Endothelial cell of umbilical vein (primary cell): Measurements from ENCODE around the gene EDC3. TPM values are rescaled to one million over a fixed set of nuclear protein-coding genes. Genes with fewer than 3 reads are reported as not detected.

Experiments
- BruUV-seq: library from RNA; stranded (reverse); fragments of 400-500 nt; replicated peaks from 2 replicates; lab custom pipeline; 2021; lab: Mats Ljungman, UMichigan
- CTCF ChIA-PET: fragments of 300-600, 350-600 bp; sonication (Branson Sonifier 250); formaldehyde crosslinking; loops from one replicate; lab custom pipeline; 2021; ENCODE audit warnings: antibody characterized with exemption, inconsistent platforms; lab: Charles Lee
- POLR2A ChIA-PET: fragments of 300-600, 350-600 bp; sonication (Branson Sonifier 250); formaldehyde crosslinking; loops from one replicate; lab custom pipeline; 2021; ENCODE audit warnings: antibody characterized with exemption, inconsistent platforms; lab: Charles Lee
- DNase-seq: peaks from one replicate; pipeline ENCODE4 v3.0.0-alpha.2; 2011; ENCODE audit warnings: low read depth, low spot score
- FAIRE-seq: peaks from 2 replicates; lab custom pipeline; 2011; peaks lifted over from hg19 to GRCh38; lab: Jason Lieb, UNC
- H2AFZ ChIP-seq: 2 replicates; pipeline ENCODE4 v1.6.0; 2012; ENCODE audit warnings: low read depth, low read length, control low read depth, inconsistent platforms
- H3K27ac ChIP-seq: 2 replicates; pipeline ENCODE4 v1.5.1; 2011; ENCODE audit warnings: low read depth, mild to moderate bottlenecking, control low read depth, low read length, moderate library complexity; ENCODE audit not compliant: insufficient read depth
- H3K27me3 ChIP-seq, 2 experiments: 2 replicates each; pipeline versions ENCODE4 v1.6.0 to v1.6.1; 2011; ENCODE audit warnings: low read length in 2 of 2, mixed read lengths in 1 of 2; ENCODE audit not compliant: control insufficient read depth in 2 of 2, insufficient read depth in 2 of 2
- H3K36me3 ChIP-seq, 2 experiments: 2 replicates in 1 of 2; 3 replicates in 1 of 2; pipeline ENCODE4 v1.5.1; 2011; ENCODE audit warnings: low read length in 2 of 2, mild to moderate bottlenecking in 1 of 2, moderate library complexity in 1 of 2; ENCODE audit not compliant: control insufficient read depth in 2 of 2, insufficient read depth in 2 of 2; ENCODE audit errors: extremely low read depth in 1 of 2
- H3K4me1 ChIP-seq: 3 replicates; pipeline ENCODE4 v1.5.1; 2011; ENCODE audit warnings: mild to moderate bottlenecking, low read length; ENCODE audit not compliant: control insufficient read depth, insufficient read depth; ENCODE audit errors: extremely low read depth
- H3K4me2 ChIP-seq: 2 replicates; pipeline ENCODE4 v1.6.1; 2011; ENCODE audit warnings: low read length, control low read depth, mixed read lengths; ENCODE audit not compliant: insufficient read depth
- H3K4me3 ChIP-seq, 3 experiments: fragments of 200-600 bp in 1 of 3; sonication (generic), shearing (Covaris generic) in 1 of 3; replicated peaks in 1 of 3; 2 replicates each; pipeline ENCODE4 v1.5.1; 2011 to 2016; ENCODE audit warnings: control low read depth in 3 of 3, low read length in 3 of 3, mild to moderate bottlenecking in 2 of 3, inconsistent platforms in 1 of 3, low read depth in 1 of 3, moderate library complexity in 1 of 3; ENCODE audit not compliant: insufficient read depth in 1 of 3
- H3K79me2 ChIP-seq: 2 replicates; pipeline ENCODE4 v1.6.0; 2012; ENCODE audit warnings: low read length, inconsistent platforms; ENCODE audit not compliant: control insufficient read depth, insufficient read depth
- H3K9ac ChIP-seq: replicated peaks from 2 replicates; pipeline ENCODE3; 2011; ENCODE audit warnings: low read length, control low read depth; ENCODE audit not compliant: insufficient read depth; ENCODE audit errors: extremely low read depth
- H3K9me1 ChIP-seq: replicated peaks from 3 replicates; pipeline ENCODE4 v1.6.0; 2011; ENCODE audit warnings: mild to moderate bottlenecking, low read length; ENCODE audit not compliant: control insufficient read depth, insufficient read depth; ENCODE audit errors: extremely low read depth
- H3K9me3 ChIP-seq: replicated peaks from 2 replicates; pipeline ENCODE4 v1.5.1; 2012; ENCODE audit warnings: low read length, inconsistent platforms; ENCODE audit not compliant: control insufficient read depth, insufficient read depth
- H4K20me1 ChIP-seq: replicated peaks from 2 replicates; pipeline ENCODE3; 2011; ENCODE audit warnings: mild to moderate bottlenecking, low read length; ENCODE audit not compliant: control insufficient read depth, insufficient read depth; ENCODE audit errors: extremely low read depth
- CTCF ChIP-seq, 2 donors: IDR thresholded peaks; 1 replicate in 1 of 2; 2 replicates in 1 of 2; pipeline ENCODE4 v1.5.1; 2011; ENCODE audit warnings: low read length in 2 of 2, mild to moderate bottlenecking in 2 of 2, moderate library complexity in 2 of 2, control low read depth in 1 of 2, inconsistent platforms in 1 of 2, low read depth in 1 of 2; ENCODE audit not compliant: insufficient read depth in 1 of 2; ENCODE audit errors: extremely low read depth in 1 of 2
- EZH2 ChIP-seq: IDR thresholded peaks from 2 replicates; pipeline ENCODE4 v1.6.1; 2012; ENCODE audit warnings: borderline replicate concordance, low read depth, mild to moderate bottlenecking, moderate library complexity, low read length, inconsistent platforms; ENCODE audit not compliant: severe bottlenecking
- FOS ChIP-seq: IDR thresholded peaks from 2 replicates; pipeline ENCODE4 v1.6.1; 2011; ENCODE audit warnings: mild to moderate bottlenecking, low read length, moderate library complexity, borderline replicate concordance; ENCODE audit not compliant: insufficient read depth
- GATA2 ChIP-seq: IDR thresholded peaks from 2 replicates; pipeline ENCODE4 v1.7.0; 2011; ENCODE audit warnings: low read depth, mild to moderate bottlenecking, moderate library complexity, mixed read lengths, low read length; ENCODE audit not compliant: insufficient read length, insufficient read depth
- JUN ChIP-seq: IDR thresholded peaks from 2 replicates; pipeline ENCODE4 v1.6.1; 2011; ENCODE audit warnings: borderline replicate concordance, low read depth; ENCODE audit not compliant: insufficient read length, insufficient read depth
- MAX ChIP-seq: IDR thresholded peaks from 2 replicates; pipeline ENCODE4 v1.6.1; 2011; ENCODE audit not compliant: insufficient read depth, insufficient read length
- MYC ChIP-seq: IDR thresholded peaks from one replicate; pipeline ENCODE4 v1.6.1; 2011; ENCODE audit warnings: mild to moderate bottlenecking, low read depth, low read length
- POLR2A ChIP-seq: IDR thresholded peaks from 2 replicates; pipeline ENCODE4 v1.6.1; 2012; ENCODE audit warnings: low read depth, mild to moderate bottlenecking, control low read depth, low read length
- POLR2AphosphoS5 ChIP-seq: IDR thresholded peaks from 2 replicates; pipeline ENCODE4 v1.6.1; 2012; ENCODE audit warnings: low read depth, mild to moderate bottlenecking, control low read depth, low read length, moderate library complexity; ENCODE audit not compliant: insufficient read depth
- dilution Hi-C: fragments of 300-500 bp; cut with MboI; formaldehyde crosslinking; loops from one replicate; pipeline ENCODE4 v1.15.0; 2019; ENCODE audit warnings: low sequenced_read_pairs; ENCODE audit not compliant: extremely low pct_ligation_motif_present
- intact Hi-C: fragments of 100-400 bp; cut with micrococcal nuclease; formaldehyde crosslinking; loops from one replicate; pipeline ENCODE4 v1.10.0; 2022
- polyA plus RNA-seq, 4 experiments: library from polyadenylated mRNA; depleted of rRNA in 3 of 4; stranded (reverse) in 3 of 4; unstranded in 1 of 4; fragments of >200 nt; gene quantifications; 2 replicates each; pipeline versions ENCODE4 v1.2.1 to v1.2.3, GENCODE V29; 2011 to 2012; ENCODE audit warnings: missing spikeins in 1 of 4
- total RNA-seq: library from RNA; stranded (reverse); gene quantifications from 2 replicates; pipeline ENCODE4 v1.2.3, GENCODE V29; 2021

Gene EDC3
- total and polyA plus RNA-seq, 2 donors (not counting 3 experiments of a cell fraction or from before 2014, with no cell fraction given), result 55.9 to 56.5 TPM

- no peak overlapping the region for H3K4me3 ChIP-seq
- TF ChIP-seq CTCF (IDR thresholded peaks at IDR 0.05; ENCODE audit: extremely low read depth in 1 of 2, insufficient read depth in 1 of 2, low read depth in 1 of 2, low read length in 2 of 2) (no peak), EZH2 (no peak), MAX (no peak), FOS (no peak), POLR2AphosphoS5 (no peak), GATA2 (no peak), JUN (no peak), MYC (no peak), POLR2A (no peak)
- no peaks in the 10 kb centered on the region for H3K79me2 ChIP-seq
- no peaks in the 10 kb centered on the region for H3K9me3 ChIP-seq
- H3K4me1 ChIP-seq, result peaks cover 12% of the 10 kb centered on the region
- POLR2A ChIA-PET, result no interaction called here
- H4K20me1 ChIP-seq, result no peaks in the 10 kb centered on the region
- intact Hi-C loops, result no loop called here
- no peak overlapping the region for H3K4me2 ChIP-seq
- no peak overlapping the region for H3K9ac ChIP-seq
- H3K27ac ChIP-seq, result no peak overlapping the region
- FAIRE-seq (no peak), DNase-seq (no peak)
- H3K36me3 ChIP-seq, result no peaks in the 10 kb centered on the region
- no peaks in the 10 kb centered on the region for H3K9me1 ChIP-seq
- no peak overlapping the region for H2AFZ ChIP-seq
- CTCF ChIA-PET, result interaction anchor here (0.8 to 3.0 kb wide), 3 partner anchors 44 to 94 kb away, joined by 3 to 19 read pairs (median 7); no protein-coding TSS in a partner anchor
- dilution Hi-C loops, result no loop called here
- BruUV-seq, result no TSS peak
- peaks cover 0 to 1% of the 10 kb centered on the region in 2 experiments for H3K27me3 ChIP-seq
Observed at GRCh38 chr15:74724570-74725224, 28.9 kb upstream of the EDC3 start.
